Natural killer cell (primary cell): ENCODE measurements around the gene SATB2. TPM values are rescaled to one million over a fixed set of nuclear protein-coding genes. Genes with fewer than 3 reads are reported as not detected.

Source experiments
- ATAC-seq, 3 donors: fragments of 150-1000 bp in 2 of 3; fragments of 200-7000 bp in 1 of 3; cut with Tn5 transposase; 1 replicate in 1 of 3; 2 replicates in 2 of 3; pipeline ENCODE4 v1.10.0; 2021; ENCODE audit warnings: mild to moderate bottlenecking in 2 of 3, moderate library complexity in 2 of 3
- DNase-seq, 2 donors: peaks; one replicate each; pipeline versions ENCODE4 v3.0.0 to v3.0.0-alpha.2; 2013 to 2021; ENCODE audit warnings: mixed read lengths in 1 of 2
- H3K27ac ChIP-seq: one replicate; pipeline ENCODE4 v1.5.1; 2013; ENCODE audit warnings: mild to moderate bottlenecking, low read length
- H3K27me3 ChIP-seq: one replicate; pipeline ENCODE4 v1.6.1; 2013; ENCODE audit warnings: low read length; ENCODE audit not compliant: control insufficient read depth, insufficient read depth
- H3K36me3 ChIP-seq: one replicate; pipeline ENCODE4 v1.6.1; 2013; ENCODE audit warnings: low read length; ENCODE audit not compliant: control insufficient read depth, insufficient read depth
- H3K4me1 ChIP-seq: one replicate; pipeline ENCODE4 v1.6.1; 2013; ENCODE audit warnings: low read length; ENCODE audit not compliant: control insufficient read depth, insufficient read depth
- H3K4me3 ChIP-seq: one replicate; pipeline ENCODE4 v1.5.1; 2013; ENCODE audit warnings: low read length
- H3K9me3 ChIP-seq: one replicate; pipeline ENCODE4 v1.6.1; 2013; ENCODE audit warnings: low read length; ENCODE audit not compliant: control insufficient read depth, insufficient read depth
- H3K27ac Mint-ChIP-seq, 2 donors: one replicate each; pipeline ENCODE4 v1.8.0; 2022; ENCODE audit warnings: mild to moderate bottlenecking in 2 of 2, mixed read lengths in 2 of 2, moderate library complexity in 1 of 2
- H3K27me3 Mint-ChIP-seq, 2 donors: one replicate each; pipeline ENCODE4 v1.8.0; 2022; ENCODE audit warnings: low read depth in 2 of 2, mixed read lengths in 2 of 2
- H3K36me3 Mint-ChIP-seq: one replicate; pipeline ENCODE4 v1.8.0; 2022; ENCODE audit warnings: mixed read lengths
- H3K4me1 Mint-ChIP-seq, 2 donors: one replicate each; pipeline ENCODE4 v1.8.0; 2022; ENCODE audit warnings: mixed read lengths in 2 of 2
- H3K4me3 Mint-ChIP-seq: one replicate; pipeline ENCODE4 v1.8.0; 2022; ENCODE audit warnings: mild to moderate bottlenecking, moderate library complexity, mixed read lengths
- H3K9me3 Mint-ChIP-seq, 2 donors: one replicate each; pipeline ENCODE4 v1.8.0; 2022; ENCODE audit warnings: mixed read lengths in 2 of 2
- WGBS: methylation state at CpG from one replicate; pipeline ENCODE4 v1.1.7; 2013; ENCODE audit warnings: missing lambda C conversion rate; ENCODE audit not compliant: insufficient coverage; 5-methylcytosine and 5-hydroxymethylcytosine counted together
- intact Hi-C: fragments of 100-400 bp; cut with micrococcal nuclease; formaldehyde crosslinking; loops from one replicate; pipeline ENCODE4 v1.14.2; 2022
- total RNA-seq, 4 donors: library from RNA; stranded (reverse); fragments of 120-200 nt in 1 of 4; gene quantifications; one replicate each; pipeline versions ENCODE4 v1.2.3 to v1.2.4, GENCODE V29; 2013 to 2022
- TF ChIP-seq, protein P1 (sequence below): fragments of 200-600 bp; IDR thresholded peaks from one replicate; pipeline ENCODE4 v1.8.0; 2022; ENCODE audit warnings: antibody characterized with exemption

Gene SATB2
- total RNA-seq, 3 donors from 2014 or later (not counting 1 experiment from before 2014, with no cell fraction given) = 0.73 to 2.8 (median 0.79) TPM

DNA sequence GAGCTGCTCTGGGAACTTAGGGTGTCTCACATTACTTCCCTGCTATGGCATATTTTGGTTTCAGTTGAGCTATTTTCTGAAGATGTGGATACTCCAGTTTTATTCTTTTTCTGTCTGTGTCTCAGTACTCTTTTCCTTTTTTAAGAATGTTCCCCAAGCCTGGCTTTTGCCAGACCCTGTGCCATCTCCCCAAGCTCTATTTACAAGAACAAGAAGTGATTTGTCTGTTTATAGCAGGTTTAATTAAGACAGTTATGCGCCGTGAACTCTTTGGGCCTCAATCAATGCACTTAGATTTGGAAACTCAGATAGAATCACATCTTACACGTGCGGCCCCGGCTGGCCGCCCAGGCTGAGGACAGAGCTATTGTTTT is 8.9 kb upstream of the SATB2 start:
- no peak overlapping the region for H3K27ac ChIP-seq
- peak overlapping the region; percentile 13 for H3K4me3 Mint-ChIP-seq
- peaks cover 70% of the 10 kb centered on the region for H3K27me3 ChIP-seq
- peaks cover 7% of the 10 kb centered on the region for H3K9me3 ChIP-seq
- ATAC-seq = no peak
- TF ChIP-seq, protein P1, sequence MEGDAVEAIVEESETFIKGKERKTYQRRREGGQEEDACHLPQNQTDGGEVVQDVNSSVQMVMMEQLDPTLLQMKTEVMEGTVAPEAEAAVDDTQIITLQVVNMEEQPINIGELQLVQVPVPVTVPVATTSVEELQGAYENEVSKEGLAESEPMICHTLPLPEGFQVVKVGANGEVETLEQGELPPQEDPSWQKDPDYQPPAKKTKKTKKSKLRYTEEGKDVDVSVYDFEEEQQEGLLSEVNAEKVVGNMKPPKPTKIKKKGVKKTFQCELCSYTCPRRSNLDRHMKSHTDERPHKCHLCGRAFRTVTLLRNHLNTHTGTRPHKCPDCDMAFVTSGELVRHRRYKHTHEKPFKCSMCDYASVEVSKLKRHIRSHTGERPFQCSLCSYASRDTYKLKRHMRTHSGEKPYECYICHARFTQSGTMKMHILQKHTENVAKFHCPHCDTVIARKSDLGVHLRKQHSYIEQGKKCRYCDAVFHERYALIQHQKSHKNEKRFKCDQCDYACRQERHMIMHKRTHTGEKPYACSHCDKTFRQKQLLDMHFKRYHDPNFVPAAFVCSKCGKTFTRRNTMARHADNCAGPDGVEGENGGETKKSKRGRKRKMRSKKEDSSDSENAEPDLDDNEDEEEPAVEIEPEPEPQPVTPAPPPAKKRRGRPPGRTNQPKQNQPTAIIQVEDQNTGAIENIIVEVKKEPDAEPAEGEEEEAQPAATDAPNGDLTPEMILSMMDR = no peak
- H3K36me3 ChIP-seq = no peaks in the 10 kb centered on the region
- H3K4me1 ChIP-seq = peaks cover 35% of the 10 kb centered on the region
- intact Hi-C loops = loop anchor here (10.0 kb wide), 1 partner anchor 1142 kb away; no protein-coding TSS in a partner anchor
- H3K9me3 Mint-ChIP-seq = peaks cover 2 to 5% of the 10 kb centered on the region in 2 donors
- DNase-seq = peak in 1 of 2 donors; percentile 7
- H3K4me1 Mint-ChIP-seq = peaks cover 6 to 21% of the 10 kb centered on the region in 2 donors
- peaks cover 62 to 65% of the 10 kb centered on the region in 2 donors for H3K27me3 Mint-ChIP-seq
- no peak overlapping the region for H3K4me3 ChIP-seq
- 16% methylated on average over 6 of the region's 6 CpGs for WGBS
- no peak overlapping the region for H3K27ac Mint-ChIP-seq
- peaks cover 18% of the 10 kb centered on the region for H3K36me3 Mint-ChIP-seq

DNA sequence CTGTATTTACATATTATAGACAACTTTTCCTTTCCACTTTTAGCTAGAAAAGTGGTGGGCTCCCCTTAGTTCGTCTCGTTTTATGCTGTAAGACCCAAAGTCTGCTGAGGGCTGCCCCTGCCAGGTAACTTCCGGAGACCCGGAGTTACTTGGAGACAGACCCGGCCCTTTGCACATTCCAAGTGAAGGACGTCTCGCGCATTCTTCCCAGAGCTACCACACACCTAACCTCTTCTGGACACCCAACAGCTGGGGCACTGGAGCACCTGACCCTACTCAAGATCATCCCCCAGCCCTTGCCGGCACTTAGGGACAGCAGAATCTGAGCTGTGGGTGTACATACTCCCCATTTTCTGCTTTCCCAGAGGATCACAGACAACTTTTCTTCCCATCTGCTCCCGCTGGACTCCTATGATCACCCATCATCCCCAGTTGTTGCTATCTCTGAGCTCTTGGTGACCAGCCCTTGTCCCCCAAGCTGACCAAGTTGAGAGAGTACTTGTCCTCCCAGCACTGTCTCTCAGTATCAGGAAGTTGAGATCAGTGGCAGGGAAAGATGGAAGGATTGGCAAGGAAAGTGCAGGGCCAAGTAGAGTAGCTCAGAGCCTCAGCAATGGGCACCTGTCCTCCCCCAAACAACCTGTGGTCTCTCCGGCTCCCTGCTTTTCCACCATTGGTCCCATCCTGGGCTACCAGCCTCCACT is 8.4 kb upstream of the SATB2 start:
- peaks cover 62 to 70% of the 10 kb centered on the region in 2 donors for H3K27me3 Mint-ChIP-seq
- peaks cover 35% of the 10 kb centered on the region for H3K4me1 ChIP-seq
- peaks cover 18% of the 10 kb centered on the region for H3K36me3 Mint-ChIP-seq
- peaks cover 74% of the 10 kb centered on the region for H3K27me3 ChIP-seq
- H3K4me3 Mint-ChIP-seq = no peak overlapping the region
- H3K9me3 Mint-ChIP-seq = peaks cover 2 to 5% of the 10 kb centered on the region in 2 donors
- no peak overlapping the region for H3K4me3 ChIP-seq
- intact Hi-C loops = loop anchor here (10.0 kb wide), 1 partner anchor 1141 kb away; no protein-coding TSS in a partner anchor
- no peak overlapping the region for H3K27ac ChIP-seq
- H3K4me1 Mint-ChIP-seq = peaks cover 6 to 21% of the 10 kb centered on the region in 2 donors
- H3K9me3 ChIP-seq = peaks cover 7% of the 10 kb centered on the region
- ATAC-seq = no peak
- no peaks in the 10 kb centered on the region for H3K36me3 ChIP-seq
- H3K27ac Mint-ChIP-seq = no peak overlapping the region
- TF ChIP-seq, protein P1 = no peak
- WGBS = 17% methylated on average over 11 of the region's 11 CpGs
- DNase-seq = no peak

DNA sequence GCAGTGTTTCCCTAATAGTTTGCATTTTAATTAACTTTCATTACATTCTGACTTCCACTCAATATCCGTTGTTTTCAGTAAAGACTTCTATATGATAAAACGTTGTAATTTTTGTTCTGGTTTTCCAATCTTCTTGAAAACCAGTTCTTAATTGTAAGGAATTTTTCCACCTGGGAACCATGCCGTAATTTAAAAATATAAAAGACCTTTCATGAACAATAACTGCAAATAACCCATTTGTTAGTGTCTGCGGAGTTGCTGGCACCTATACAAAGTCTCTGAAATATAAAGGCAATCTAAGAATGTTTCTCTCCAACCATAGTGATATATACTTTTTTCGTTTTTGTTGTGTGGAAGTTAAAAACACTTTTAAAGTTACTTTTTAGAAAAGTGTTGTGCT is 7.7 kb upstream of the SATB2 start:
- TF ChIP-seq, protein P1 = no peak
- Histone ChIP-seq H3K27me3 (peaks cover 68% of the 10 kb centered on the region), H3K4me3 (no peak overlapping the region), H3K9me3 (peaks cover 7% of the 10 kb centered on the region), H3K27ac (no peak overlapping the region), H3K36me3 (no peaks in the 10 kb centered on the region), H3K4me1 (peaks cover 31% of the 10 kb centered on the region)
- DNase-seq (no peak), ATAC-seq (no peak)
- intact Hi-C loops = loop anchor here (10.0 kb wide), 1 partner anchor 1141 kb away; no protein-coding TSS in a partner anchor
- 34% methylated on average over 2 of the region's 5 CpGs for WGBS
- peaks cover 61 to 72% of the 10 kb centered on the region in 2 donors for H3K27me3 Mint-ChIP-seq
- peaks cover 2 to 5% of the 10 kb centered on the region in 2 donors for H3K9me3 Mint-ChIP-seq
- H3K4me3 Mint-ChIP-seq = no peak overlapping the region
- peaks cover 18% of the 10 kb centered on the region for H3K36me3 Mint-ChIP-seq
- H3K4me1 Mint-ChIP-seq = peaks cover 6 to 21% of the 10 kb centered on the region in 2 donors
- H3K27ac Mint-ChIP-seq = no peak overlapping the region
